Lung microvascular endothelial cell (primary cell): ENCODE data around the gene ADARB1. TPM values are rescaled to one million over a fixed set of nuclear protein-coding genes. Genes with fewer than 3 reads are reported as not detected.
A peak's percentile ranks its signal among the peaks of the same experiment; 100 is the strongest.

ENCODE experiments used
- DNase-seq, 2 donors: peaks; one replicate each; pipeline versions ENCODE4 v3.0.0 to v3.0.0-alpha.2; 2010; ENCODE audit warnings: low read depth in 2 of 2
- total RNA-seq: library from RNA; depleted of rRNA; stranded (reverse); fragments of >200 nt; gene quantifications from 2 replicates; pipeline ENCODE4 v1.2.1, GENCODE V29; 2014

Gene ADARB1
- total RNA-seq, 1 donor from 2014 or later = 23.8 TPM

DNA sequence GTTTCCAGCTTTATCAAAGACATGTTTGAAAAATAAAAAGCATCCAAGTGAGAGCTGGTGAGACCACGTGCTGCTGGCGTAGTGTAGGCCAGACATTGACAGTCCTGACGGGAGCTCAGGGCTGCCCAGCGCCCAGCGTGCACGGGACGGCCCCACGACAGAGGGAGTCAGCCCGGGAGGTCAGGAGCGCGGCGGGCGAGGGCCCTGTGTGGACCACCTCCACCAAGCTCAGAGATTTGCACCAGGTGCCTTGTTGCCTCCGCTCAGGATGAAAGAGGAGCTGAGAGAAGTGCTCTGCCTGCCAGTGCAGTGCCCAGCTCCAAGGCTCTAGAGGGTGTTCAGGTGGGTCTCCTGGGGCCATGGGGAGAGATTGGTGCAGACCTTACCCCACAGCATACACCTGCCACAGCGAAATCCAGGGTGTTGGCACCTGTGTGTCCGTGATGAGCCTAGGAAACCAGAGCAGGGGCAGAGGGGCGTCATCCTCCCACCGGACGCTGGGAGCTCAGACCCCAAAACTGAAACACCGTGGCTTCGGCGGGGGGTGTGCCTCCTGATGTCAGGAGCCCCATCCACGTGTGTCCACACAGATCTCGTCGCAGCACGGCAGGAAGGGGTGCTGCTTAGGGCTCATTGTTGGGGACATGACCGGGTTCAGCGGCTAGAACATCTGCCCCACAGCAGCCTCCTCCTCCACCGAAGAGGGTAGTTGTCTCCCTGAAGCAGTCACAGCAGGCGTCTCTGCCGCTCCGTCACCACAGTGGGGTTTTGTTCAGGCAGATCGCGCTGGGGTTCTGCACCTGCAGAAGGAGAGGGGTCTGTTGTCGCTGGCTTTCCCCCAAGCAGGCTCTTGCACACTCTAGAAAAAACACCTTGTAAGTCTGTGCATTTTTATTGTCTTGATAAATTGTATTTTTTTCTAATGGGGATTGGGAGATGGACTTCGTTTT lies 149.1 kb downstream of the ADARB1 start:
- no peak for DNase-seq

DNA sequence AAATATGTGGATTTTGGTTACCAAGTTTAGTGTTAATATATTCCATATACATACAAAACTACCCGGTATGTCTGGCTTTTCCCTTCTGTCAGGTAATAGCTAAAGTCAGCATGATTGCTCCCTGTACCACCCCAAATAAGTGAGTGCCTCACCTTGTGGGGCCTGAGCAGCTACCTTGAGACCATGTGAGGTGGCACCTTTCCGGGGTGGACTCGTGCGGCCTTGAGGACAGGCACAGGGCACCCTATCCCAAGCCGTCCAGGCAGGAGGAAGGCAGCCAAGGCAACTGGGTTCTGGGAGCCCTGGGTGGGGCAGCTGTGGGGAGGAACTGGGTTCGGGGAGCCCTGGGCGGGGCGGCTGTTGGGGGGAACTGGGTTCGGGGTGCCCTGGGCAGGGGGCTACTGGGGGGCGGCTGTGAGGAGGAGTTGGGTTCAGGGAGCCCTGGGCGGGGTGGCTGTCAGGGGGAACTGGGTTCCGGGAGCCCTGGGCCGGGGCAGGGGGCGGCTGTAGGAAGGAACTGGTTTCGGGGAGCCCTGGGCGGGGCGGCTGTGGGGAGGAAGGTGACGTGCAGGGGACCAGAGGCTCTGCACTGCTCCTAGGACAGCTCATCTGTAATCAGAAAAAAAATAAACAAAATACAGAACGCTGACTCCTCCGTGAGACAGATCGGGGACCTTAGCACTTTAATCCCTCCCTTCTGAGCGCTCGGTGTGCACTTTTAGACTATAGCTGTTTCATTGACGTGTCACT lies 150.0 kb downstream of the ADARB1 start:
- DNase-seq = peak in 1 of 2 donors; percentile 13

DNA sequence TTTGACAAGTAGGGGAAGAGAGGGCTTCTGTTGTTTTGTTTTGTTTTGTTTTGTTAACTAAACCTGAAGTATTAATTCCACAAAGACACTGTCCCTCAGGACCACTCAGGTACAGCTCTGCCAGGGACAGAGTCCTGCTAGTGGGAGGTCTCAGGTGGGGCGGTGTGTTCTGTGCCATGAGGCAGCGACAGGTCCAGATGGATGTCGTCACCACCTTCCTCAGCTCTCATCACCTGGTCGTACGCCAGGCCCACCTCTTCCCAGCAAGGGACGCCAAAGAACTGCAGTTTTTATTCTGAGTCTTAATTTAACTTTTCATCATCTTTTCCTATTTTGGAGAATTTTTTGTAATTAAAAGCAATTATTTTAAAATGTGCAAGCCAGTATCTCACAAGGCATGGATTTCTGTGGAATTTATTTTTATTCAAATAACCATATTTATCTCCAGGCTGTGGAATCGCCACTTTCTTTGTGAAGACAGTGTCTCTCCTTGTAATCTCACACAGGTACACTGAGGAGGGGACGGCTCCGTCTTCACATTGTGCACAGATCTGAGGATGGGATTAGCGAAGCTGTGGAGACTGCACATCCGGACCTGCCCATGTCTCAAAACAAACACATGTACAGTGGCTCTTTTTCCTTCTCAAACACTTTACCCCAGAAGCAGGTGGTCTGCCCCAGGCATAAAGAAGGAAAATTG lies 150.8 kb downstream of the ADARB1 start:
- DNase-seq = no peak

DNA sequence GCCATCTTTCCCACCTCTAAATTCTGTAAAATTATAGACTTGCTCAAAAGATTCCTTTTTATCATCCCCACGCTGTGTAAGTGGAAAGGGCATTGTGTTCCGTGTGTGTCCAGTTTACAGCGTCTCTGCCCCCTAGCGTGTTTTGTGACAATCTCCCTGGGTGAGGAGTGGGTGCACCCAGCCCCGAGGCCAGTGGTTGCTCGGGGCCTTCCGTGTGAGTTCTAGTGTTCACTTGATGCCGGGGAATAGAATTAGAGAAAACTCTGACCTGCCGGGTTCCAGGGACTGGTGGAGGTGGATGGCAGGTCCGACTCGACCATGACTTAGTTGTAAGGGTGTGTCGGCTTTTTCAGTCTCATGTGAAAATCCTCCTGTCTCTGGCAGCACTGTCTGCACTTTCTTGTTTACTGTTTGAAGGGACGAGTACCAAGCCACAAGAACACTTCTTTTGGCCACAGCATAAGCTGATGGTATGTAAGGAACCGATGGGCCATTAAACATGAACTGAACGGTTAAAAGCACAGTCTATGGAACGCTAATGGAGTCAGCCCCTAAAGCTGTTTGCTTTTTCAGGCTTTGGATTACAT lies 151.5 kb downstream of the ADARB1 start:
- no peak for DNase-seq

DNA sequence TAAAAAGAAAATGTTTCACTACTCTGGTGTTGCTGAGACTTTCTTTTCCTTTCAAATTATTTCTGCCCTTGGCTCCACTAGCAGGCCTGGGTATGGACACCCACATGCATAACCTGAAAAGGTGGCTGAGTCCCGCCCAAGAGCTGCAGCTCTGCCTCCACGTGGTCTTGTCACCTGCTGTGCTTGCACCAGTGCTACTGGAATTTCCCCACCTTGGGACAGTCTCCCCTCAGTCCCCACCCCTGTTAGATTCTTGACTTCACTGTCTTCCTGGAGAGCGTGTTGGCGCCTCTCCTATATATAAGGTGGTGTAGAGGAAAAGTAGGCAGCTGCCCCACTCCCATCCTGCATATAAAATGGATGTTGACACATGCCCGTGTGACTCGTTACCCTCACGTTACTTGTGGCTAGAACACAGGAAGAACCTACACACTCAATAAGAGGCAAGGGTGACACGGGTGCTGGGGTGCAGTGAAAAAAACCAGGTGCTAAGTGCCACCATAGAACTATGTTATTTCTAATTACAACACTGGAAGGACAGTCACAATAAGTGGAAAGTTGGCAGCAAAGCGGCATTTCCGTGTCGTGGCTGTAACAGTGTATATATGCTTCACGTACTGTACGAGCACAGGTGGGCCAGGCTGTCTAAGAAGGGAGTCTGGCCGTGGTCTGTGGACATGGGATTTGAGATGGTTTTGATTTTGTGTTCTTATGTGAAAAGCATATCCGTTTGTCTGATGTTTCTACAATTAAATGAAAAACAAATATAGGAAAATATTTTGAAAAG lies 152.4 kb downstream of the ADARB1 start:
- peak in 1 of 2 donors; percentile 60 for DNase-seq

DNA sequence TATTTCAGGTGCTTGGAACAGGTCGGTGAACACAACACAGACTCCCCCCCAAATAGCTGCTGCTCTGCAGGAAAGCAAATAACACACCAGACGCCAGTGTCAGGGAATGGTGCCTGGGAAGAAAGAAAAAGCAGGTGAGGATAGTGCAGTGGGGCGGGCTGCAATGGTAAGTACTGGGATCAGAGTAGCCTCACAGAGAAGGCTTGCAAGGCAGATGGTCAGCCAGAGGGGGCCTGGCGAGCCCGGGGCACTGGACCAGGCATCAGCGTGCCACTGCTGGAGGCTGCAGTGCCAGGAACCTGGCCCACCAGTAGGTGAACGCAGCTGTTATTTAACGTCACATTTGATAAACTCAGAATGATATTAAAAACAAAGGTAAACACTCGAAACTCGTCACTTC lies 153.4 kb downstream of the ADARB1 start:
- no peak for DNase-seq

DNA sequence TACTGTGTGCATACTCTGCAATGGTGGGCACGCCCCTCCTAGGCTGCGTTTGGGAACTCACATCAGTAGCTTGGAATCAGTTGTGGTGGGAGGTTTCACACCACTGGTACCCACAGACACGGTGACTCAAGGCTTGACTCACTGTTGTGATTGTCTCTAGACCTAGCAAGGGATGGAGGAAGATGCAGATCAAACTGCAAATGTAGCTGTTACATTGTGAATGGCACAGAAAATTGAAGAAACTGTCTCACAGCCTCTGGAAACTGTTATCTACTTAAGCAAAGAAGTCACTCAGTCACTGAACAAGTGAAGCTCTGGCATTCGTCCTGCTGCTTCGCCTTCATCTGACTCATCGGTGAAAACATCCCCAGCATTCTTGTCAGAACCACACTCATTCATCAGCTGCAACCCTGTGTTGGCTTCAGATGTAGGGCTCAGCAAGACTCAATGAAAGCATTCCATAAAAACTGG lies 153.8 kb downstream of the ADARB1 start:
- DNase-seq = peak in 1 of 2 donors; percentile 77

DNA sequence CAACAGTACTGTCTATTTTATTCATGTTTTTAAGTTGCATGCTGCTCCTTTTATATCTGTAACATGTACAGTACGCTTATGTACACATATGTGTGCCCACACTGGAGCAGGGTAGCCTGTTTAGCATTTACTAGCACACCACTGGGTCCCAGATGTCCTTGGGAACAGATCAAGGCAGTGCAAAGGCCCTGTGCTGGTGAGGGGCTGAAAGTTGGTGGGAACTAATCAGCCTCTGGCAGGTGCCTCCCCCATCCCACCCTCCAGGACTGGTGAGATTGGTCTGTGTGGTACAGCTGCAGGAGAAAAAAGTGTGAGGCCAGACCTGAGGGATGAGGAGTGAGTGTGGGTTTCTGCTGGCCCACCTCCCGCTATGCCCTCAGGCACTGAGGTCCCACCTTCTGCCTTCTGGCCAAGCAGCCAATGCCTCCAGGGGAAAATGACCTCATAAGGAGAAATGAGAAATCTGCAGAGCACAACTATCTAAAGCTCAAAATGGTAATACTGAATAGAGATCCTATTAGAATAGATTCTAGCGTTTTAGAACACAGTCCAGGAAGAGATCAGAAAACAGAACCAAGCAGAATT lies 154.4 kb downstream of the ADARB1 start:
- DNase-seq = no peak

DNA sequence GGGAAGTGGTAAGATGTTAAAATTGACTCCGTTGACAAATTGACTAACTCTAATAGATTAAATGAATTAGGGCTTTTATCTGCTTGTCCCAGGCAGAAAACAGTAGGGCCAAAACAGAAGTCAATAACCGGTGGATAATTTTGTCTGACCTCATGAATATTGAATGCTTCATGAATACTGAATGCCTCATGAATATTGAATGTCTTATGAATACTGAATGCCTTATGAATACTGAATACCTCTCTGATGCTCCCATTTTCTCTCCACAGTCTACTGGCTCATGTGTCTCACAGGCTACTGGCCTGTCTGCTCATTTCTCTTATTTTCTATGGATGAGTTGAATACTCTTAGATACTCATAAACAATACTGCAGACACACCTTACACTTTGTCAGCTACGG lies 157.3 kb downstream of the ADARB1 start:
- no peak for DNase-seq

DNA sequence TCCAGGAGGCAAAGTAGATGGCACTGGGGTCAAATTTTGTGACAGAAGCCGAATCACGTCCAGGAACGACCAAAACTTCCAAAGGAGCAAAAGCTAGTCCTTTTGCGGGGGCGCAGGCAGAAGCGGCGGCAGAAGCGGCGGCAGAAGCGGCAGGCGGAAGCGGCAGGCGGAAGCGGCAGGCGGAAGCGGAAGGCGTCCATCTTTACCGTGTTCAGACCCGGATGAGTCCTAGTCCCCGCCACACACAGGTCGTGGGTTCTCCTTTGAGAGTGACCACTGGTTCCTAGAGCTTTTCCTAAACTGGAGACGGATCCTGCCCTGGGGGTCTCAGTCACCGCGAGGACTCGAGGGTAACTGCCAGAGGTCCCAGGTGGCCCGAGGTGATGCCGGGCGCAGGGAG lies 159.7 kb downstream of the ADARB1 start:
- no peak for DNase-seq

DNA sequence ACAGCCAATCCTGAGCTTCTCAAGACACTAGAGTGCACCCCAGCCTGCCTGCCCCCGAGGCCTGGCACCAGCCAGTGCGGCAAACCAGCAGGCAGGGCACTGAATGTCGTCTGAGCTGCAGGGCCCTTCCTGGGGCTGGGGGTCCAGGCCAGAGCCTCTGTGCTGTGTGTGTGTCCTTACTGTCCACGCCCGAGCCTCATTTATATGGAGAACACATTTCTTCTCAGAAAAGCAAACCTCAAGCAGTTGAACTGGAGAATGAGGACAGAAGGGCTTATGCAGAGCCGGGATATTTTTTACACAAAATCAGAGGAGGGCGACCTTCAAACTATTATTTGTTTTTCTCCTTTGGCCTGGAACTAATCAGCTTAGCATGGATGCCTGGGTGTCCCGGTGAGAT lies 160.6 kb downstream of the ADARB1 start:
- DNase-seq = no peak

DNA sequence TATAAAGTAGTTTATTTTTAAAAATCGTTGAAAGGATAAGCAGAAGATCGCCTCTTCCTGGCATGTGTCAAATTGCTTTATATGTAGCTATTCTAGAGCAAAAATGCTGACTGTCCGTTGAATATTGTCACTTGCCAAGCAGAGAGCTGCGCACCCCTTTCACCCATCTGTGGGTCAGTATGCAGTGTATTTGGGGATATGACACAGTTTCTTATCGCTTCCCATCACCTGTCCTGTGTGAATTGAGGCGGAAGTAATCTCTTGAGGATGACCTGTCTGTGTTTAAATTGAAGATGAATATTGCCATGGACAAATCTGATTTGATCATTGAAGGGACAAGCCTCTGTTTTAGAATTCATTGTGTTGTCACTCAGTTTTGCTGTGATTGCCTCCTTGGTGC lies 161.1 kb downstream of the ADARB1 start:
- no peak for DNase-seq

DNA sequence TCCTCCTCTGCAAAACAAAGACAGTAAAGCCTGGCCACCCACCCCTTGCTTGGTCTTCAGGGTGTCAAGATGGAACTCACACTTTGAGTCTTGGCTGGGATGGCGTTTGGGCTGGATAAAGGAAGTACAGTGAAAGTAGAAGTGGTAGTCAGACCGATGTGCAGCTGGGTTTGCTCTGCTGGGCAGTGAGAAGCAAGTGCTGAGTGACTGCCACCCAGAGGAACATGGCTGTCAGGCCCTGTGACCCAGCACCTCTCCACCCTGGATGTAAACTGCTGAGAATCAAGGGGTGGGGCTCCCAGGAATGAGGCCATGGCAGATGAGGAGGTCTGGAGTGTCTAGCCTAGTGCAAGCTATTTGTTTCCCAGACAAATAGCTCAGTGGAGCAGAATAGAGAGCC lies 162.1 kb downstream of the ADARB1 start:
- DNase-seq = no peak

DNA sequence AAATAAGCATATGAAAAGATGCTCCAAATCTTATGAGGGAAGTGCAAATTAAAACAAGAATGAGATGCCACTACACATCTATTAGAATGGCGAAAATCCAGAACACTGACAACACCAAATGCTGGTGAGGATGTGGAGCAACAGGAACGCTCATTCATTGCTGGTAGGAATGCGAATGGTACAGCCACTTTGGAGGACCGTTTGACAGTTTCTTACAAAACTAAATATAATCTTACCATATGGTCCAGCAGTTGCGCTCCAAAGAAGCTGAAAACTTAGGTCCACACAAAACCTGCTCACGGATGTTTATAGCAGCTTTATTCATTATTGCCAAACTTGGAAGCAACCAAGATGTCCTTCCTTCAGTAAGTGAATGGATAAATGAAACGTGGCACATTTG lies 163.0 kb downstream of the ADARB1 start:
- no peak for DNase-seq

DNA sequence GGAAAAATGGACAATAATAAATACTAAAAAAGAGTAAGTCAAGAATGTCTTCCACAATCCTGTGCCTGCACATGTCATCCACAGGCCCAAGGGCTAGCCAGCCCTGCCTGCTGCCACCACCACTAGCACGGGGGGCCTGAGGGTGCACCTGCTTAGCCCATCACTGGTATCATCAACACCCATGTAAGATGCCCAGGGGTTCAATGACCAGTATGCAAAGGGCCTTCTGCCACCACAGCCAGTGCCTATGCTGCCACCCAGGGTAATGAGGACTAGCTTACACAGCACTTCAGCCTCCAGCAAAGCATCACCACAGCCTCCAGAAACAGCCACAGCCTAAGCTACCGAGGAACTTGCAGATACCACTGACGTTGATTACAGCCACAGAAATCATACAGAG lies 167.0 kb downstream of the ADARB1 start:
- no peak for DNase-seq

DNA sequence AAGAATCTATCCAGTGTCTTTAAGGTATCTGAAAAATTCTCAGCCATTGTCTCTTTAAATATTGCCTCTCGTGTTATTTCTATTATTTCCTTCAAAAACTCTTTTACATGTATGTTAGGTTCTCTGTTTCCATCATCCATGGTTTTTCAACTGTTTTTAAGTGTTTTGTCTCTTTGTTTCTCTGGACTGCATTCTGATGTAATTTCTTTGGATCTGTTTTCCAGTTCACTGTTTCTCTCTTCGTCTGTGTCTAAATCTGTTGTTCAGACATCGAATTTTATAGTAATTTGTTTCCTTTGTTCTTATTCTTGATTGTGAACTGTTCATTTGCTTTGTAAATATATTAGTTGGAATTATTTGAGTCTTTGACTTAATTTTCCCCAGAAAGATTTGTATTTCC lies 169.2 kb downstream of the ADARB1 start:
- DNase-seq = no peak

DNA sequence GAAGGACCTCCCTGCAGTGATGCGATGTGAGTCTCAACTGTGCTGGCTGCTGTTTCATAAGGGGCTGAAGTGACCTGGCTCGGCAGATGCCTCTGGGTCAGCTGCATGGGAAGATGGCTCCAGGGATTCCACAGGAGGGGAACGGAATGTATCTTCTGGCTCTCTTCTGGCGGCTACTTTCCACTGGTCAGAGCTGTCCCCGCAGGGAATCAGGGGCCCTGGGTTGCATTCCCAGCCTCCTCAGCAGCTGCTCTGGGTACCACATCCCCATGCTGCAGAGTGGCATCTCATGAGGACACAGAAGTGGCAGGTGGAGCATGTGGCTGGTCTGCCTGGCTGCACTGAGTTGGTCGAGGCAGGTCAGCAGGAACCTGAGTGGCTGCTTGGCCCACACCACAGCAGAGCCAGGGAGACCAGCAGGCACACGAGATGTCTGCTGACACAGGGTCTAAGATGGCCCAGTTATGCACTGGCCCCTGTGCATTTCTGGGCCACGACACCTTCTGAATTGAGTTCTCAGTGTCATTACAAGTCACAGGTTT lies 170.5 kb downstream of the ADARB1 start:
- DNase-seq = no peak

DNA sequence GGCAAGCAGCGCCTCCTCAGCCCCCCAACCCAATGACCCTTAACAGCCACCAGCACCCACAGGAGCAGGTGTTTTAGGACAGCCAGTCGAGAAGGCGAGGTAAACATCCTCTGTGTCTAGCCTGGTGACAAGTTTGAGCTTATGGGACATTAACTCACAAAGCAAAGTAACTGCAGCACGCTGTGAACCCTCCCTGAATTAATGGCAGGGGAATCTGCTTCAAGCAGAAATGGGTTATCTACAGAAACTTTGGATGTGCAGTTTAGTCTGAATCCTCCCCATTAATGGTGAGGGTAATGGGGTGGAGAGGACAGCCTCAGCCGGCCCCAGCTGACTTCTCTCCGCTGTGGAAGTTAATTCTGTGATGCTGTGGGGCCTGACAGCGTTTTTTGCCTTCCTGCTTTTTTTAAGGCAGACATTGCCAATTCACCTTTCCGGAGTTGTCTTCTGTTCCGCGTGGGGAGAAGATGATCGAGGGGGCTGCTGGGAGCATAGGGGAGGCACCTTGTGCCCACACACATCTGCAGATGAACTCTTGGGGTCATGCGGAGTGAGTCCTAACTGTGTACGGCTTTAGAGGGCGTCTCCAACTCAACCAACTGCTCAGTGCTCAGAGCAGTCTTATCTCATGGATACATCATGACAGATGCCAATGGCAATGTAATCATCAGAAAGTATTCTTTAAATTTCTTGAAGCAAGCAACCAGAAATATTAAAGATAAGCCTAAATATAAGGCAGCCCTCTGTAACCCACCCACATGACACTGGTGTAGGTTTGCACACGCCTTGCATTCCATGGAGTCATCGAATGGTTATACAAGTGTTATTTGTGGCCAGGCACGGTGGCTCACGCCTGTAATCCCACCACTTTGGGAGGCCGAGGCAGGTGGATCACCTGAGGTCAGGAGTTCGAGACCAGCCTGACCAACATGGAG lies 172.3 kb downstream of the ADARB1 start:
- DNase-seq = no peak

DNA sequence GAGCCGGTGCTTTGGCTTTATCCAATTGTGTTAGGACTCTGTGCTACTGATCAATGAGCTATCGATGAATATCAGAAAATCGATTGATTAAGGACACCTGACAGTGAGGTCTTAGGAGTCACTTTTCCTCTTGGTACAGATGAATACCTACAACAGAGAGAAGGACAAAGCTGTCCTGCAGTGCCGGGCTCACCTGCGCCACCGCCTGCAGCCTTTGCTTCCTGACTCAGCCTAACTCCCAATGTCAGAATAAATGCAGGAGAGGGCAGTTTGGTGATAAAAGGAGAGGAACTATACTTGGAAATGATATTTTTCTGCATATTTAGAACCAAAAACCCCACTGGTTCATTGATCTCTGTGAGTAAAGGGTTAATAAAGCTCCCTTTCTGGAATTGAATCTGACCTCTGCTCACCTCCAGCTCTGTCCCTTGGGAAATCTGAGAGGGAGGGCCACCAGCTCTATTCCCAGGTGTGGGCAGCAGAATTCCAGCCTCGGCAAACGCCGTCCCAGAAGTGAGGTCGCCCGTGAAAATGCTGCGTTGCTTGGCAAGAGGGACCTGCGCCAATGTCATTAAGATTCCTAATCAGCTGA lies 174.0 kb downstream of the ADARB1 start:
- DNase-seq = no peak
